CD4-positive, alpha-beta T cell treated with Interleukin-4 for 1 hour (primary cell): ENCODE data around the gene GIMAP1.
"Not testable (repeated sequence)": the region's sequence is repeated elsewhere in the genome, so short reads cannot be mapped to it uniquely, and the experiment has no call there.

Experiments used
- DNase-seq, 2 donors: peaks; one replicate each; pipeline ENCODE4 v3.0.0-alpha.2; 2020 to 2022

The GIMAP1 gene

GRCh38 chr7:150716368-150716767 lies at the start of gene GIMAP1:
Gene GIMAP1 (plus strand): TSS chr7:150716613. CDS start chr7:150719048, 2,435 bp downstream.
- peak; percentile 59 to 73 for DNase-seq

- DNase-seq, result peak; percentile 60 to 86
These were observed 47.9 kb upstream of the GIMAP1 start for GRCh38 chr7:150668472-150668911.

GRCh38 chr7:150668977-150669376 lies 47.4 kb upstream of the GIMAP1 start:
- no peak for DNase-seq

- not testable (repeated sequence) for DNase-seq
These were observed 44.4 kb upstream of the GIMAP1 start for GRCh38 chr7:150671798-150672585.

- no peak for DNase-seq
These were observed 40.7 kb upstream of the GIMAP1 start for GRCh38 chr7:150675714-150676113.

- DNase-seq, result not testable (repeated sequence)
These were observed 40.1 kb upstream of the GIMAP1 start for GRCh38 chr7:150676276-150676675.

GRCh38 chr7:150676854-150677253 lies 39.6 kb upstream of the GIMAP1 start:
- DNase-seq, result peak; percentile 46 to 79

GRCh38 chr7:150678601-150679000 lies 37.8 kb upstream of the GIMAP1 start:
- not testable (repeated sequence) for DNase-seq

GRCh38 chr7:150680364-150680763 lies 36.0 kb upstream of the GIMAP1 start:
- not testable (repeated sequence) for DNase-seq

GRCh38 chr7:150685219-150686029 lies 31.0 kb upstream of the GIMAP1 start, which contains the start of gene GIMAP2:
Gene GIMAP2 (plus strand): TSS chr7:150685706. CDS start chr7:150687060, 1,354 bp downstream.
- DNase-seq, result peak; percentile 24 to 75

- DNase-seq, result no peak
These were observed 30.3 kb upstream of the GIMAP1 start for GRCh38 chr7:150686030-150686631.

- no peak for DNase-seq
These were observed 27.8 kb upstream of the GIMAP1 start for GRCh38 chr7:150688630-150689029.

- no peak for DNase-seq
These were observed 20.8 kb upstream of the GIMAP1 start for GRCh38 chr7:150695654-150696053.

- DNase-seq, result no peak
These were observed 13.2 kb upstream of the GIMAP1 start for GRCh38 chr7:150703209-150703608.

- no peak for DNase-seq
These were observed 1.1 kb upstream of the GIMAP1 start for GRCh38 chr7:150715293-150715692.

- no peak for DNase-seq
These were observed 675 bp upstream of the GIMAP1 start for GRCh38 chr7:150715738-150716137.

GRCh38 chr7:150716939-150717338 lies 526 bp downstream of the GIMAP1 start:
- DNase-seq, result no peak

- DNase-seq, result no peak
These were observed 1.5 kb downstream of the GIMAP1 start for GRCh38 chr7:150717814-150718420.

- DNase-seq, result no peak
These were observed 3.0 kb downstream of the GIMAP1 start for GRCh38 chr7:150719436-150719835.

- no peak for DNase-seq
These were observed 3.8 kb downstream of the GIMAP1 start for GRCh38 chr7:150719960-150720891.

- no peak for DNase-seq
These were observed 5.6 kb downstream of the GIMAP1 start for GRCh38 chr7:150721970-150722373.
